WTC11 (cell line): ENCODE results near the gene CD9.

ENCODE experiments used
- ARID4B ChIP-seq: sonication (generic); formaldehyde crosslinking; IDR thresholded peaks from 2 replicates; pipeline ENCODE4 v1.8.0; 2023; ENCODE audit warnings: missing genetic modification reagents, mild to moderate bottlenecking, borderline replicate concordance
- E2F1 ChIP-seq: sonication (generic); formaldehyde crosslinking; IDR thresholded peaks from 2 replicates; pipeline ENCODE4 v1.8.0; 2022; ENCODE audit warnings: mild to moderate bottlenecking, missing genetic modification reagents
- ETV6 ChIP-seq: sonication (generic); formaldehyde crosslinking; IDR thresholded peaks from 2 replicates; pipeline ENCODE4 v1.8.1; 2022; ENCODE audit warnings: mild to moderate bottlenecking, missing genetic modification reagents
- FOXP1 ChIP-seq: sonication (generic); formaldehyde crosslinking; IDR thresholded peaks from 2 replicates; pipeline ENCODE4 v1.8.0; 2022; ENCODE audit warnings: missing genetic modification reagents, mild to moderate bottlenecking, moderate library complexity, borderline replicate concordance
- HMGXB4 ChIP-seq: sonication (generic); formaldehyde crosslinking; IDR thresholded peaks from 2 replicates; pipeline ENCODE4 v1.8.1; 2023; ENCODE audit warnings: mild to moderate bottlenecking, moderate library complexity, missing genetic modification reagents
- SP1 ChIP-seq: sonication (generic); formaldehyde crosslinking; conservative IDR thresholded peaks from 2 replicates; pipeline ENCODE4 v1.8.1; 2022; ENCODE audit warnings: missing genetic modification reagents
- TF ChIP-seq, protein P1 (sequence below): fragments of 200-600 bp; IDR thresholded peaks from 2 replicates; pipeline ENCODE4 v1.8.0; 2022; ENCODE audit warnings: antibody characterized with exemption

- TF ChIP-seq SP1 (no peak), ETV6 (CRISPR knock-in tag) (no peak), ARID4B (CRISPR knock-in tag) (no peak), FOXP1 (CRISPR knock-in tag) (no peak), HMGXB4 (no peak), E2F1 (no peak)
- TF ChIP-seq, protein P1, sequence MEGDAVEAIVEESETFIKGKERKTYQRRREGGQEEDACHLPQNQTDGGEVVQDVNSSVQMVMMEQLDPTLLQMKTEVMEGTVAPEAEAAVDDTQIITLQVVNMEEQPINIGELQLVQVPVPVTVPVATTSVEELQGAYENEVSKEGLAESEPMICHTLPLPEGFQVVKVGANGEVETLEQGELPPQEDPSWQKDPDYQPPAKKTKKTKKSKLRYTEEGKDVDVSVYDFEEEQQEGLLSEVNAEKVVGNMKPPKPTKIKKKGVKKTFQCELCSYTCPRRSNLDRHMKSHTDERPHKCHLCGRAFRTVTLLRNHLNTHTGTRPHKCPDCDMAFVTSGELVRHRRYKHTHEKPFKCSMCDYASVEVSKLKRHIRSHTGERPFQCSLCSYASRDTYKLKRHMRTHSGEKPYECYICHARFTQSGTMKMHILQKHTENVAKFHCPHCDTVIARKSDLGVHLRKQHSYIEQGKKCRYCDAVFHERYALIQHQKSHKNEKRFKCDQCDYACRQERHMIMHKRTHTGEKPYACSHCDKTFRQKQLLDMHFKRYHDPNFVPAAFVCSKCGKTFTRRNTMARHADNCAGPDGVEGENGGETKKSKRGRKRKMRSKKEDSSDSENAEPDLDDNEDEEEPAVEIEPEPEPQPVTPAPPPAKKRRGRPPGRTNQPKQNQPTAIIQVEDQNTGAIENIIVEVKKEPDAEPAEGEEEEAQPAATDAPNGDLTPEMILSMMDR: no peak
Measured at GRCh38 chr12:6212086-6212485, 11.9 kb downstream of the CD9 start.
